Measurements from ENCODE around the gene USP20.

Gene USP20

GRCh38 chr9:129823935-129824601 lies 11.2 kb upstream of the USP20 start, which contains the start of gene TOR1A:
Gene TOR1A (minus strand): TSS chr9:129824136. CDS start chr9:129824085, 51 bp downstream.
- DNase-seq (ENCODE audit: low read depth): peak; percentile 89

GRCh38 chr9:129826344-129826743 lies 8.9 kb upstream of the USP20 start:
- peak; percentile 32 for DNase-seq (ENCODE audit: low read depth)

GRCh38 chr9:129826759-129827158 lies 8.5 kb upstream of the USP20 start:
- DNase-seq (ENCODE audit: low read depth): no peak

- DNase-seq (ENCODE audit: low read depth): no peak
Observed at GRCh38 chr9:129828051-129828450, 7.2 kb upstream of the USP20 start.

GRCh38 chr9:129828969-129829368 lies 6.3 kb upstream of the USP20 start:
- no peak for DNase-seq (ENCODE audit: low read depth)

- no peak for DNase-seq (ENCODE audit: low read depth)
Observed at GRCh38 chr9:129832982-129833381, 2.3 kb upstream of the USP20 start.

GRCh38 chr9:129834489-129835127 lies 650 bp upstream of the USP20 start:
- DNase-seq (ENCODE audit: low read depth): no peak

- DNase-seq (ENCODE audit: low read depth): no peak
Observed at GRCh38 chr9:129835860-129836223, 584 bp downstream of the USP20 start.

- no peak for DNase-seq (ENCODE audit: low read depth)
Observed at GRCh38 chr9:129836311-129837007, 1.2 kb downstream of the USP20 start.

- DNase-seq (ENCODE audit: low read depth): peak; percentile 88
Observed at GRCh38 chr9:129838707-129839259, 3.5 kb downstream of the USP20 start.

- no peak for DNase-seq (ENCODE audit: low read depth)
Observed at GRCh38 chr9:129839324-129840023, 4.2 kb downstream of the USP20 start.

- DNase-seq (ENCODE audit: low read depth): no peak
Observed at GRCh38 chr9:129840034-129840433, 4.8 kb downstream of the USP20 start.

GRCh38 chr9:129841071-129841470 lies 5.8 kb downstream of the USP20 start:
- DNase-seq (ENCODE audit: low read depth): no peak

- DNase-seq (ENCODE audit: low read depth): no peak
Observed at GRCh38 chr9:129845373-129845772, 10.1 kb downstream of the USP20 start.

GRCh38 chr9:129848712-129849441 lies 13.6 kb downstream of the USP20 start:
- no peak for DNase-seq (ENCODE audit: low read depth)

- DNase-seq (ENCODE audit: low read depth): no peak
Observed at GRCh38 chr9:129849901-129850300, 14.6 kb downstream of the USP20 start.

- no peak for DNase-seq (ENCODE audit: low read depth)
Observed at GRCh38 chr9:129850821-129851550, 15.7 kb downstream of the USP20 start.

GRCh38 chr9:129851821-129852220 lies 16.6 kb downstream of the USP20 start:
- DNase-seq (ENCODE audit: low read depth): no peak

GRCh38 chr9:129852579-129852978 lies 17.3 kb downstream of the USP20 start:
- DNase-seq (ENCODE audit: low read depth): no peak

GRCh38 chr9:129853614-129854013 lies 18.4 kb downstream of the USP20 start:
- no peak for DNase-seq (ENCODE audit: low read depth)

- DNase-seq (ENCODE audit: low read depth): no peak
Observed at GRCh38 chr9:129854588-129855110, 19.4 kb downstream of the USP20 start.

All from GM04504 (cell line).